Epithelial cell of proximal tubule (primary cell): ENCODE results near the gene BTAF1. TPM values are rescaled to one million over a fixed set of nuclear protein-coding genes. Genes with fewer than 3 reads are reported as not detected.

Experiments used
- DNase-seq: peaks from one replicate; pipeline ENCODE4 v3.0.0-alpha.2; 2011; ENCODE audit warnings: low read depth
- H3K4me3 ChIP-seq: 2 replicates; pipeline ENCODE4 v1.5.1; 2011; ENCODE audit warnings: low read depth, mild to moderate bottlenecking, low read length
- total RNA-seq: library from RNA; depleted of rRNA; stranded (reverse); fragments of >200 nt; gene quantifications from 2 replicates; pipeline ENCODE4 v1.2.3, GENCODE V29; 2015
- TF ChIP-seq, protein P1 (sequence below): conservative IDR thresholded peaks from 2 replicates; pipeline ENCODE4 v1.5.1; 2012; ENCODE audit warnings: low read depth, mild to moderate bottlenecking, low read length

Gene BTAF1
- total RNA-seq, 1 donor from 2014 or later = 35.2 TPM

GRCh38 chr10:91977491-91977890 is 53.9 kb downstream of the BTAF1 start:
- TF ChIP-seq, protein P1, sequence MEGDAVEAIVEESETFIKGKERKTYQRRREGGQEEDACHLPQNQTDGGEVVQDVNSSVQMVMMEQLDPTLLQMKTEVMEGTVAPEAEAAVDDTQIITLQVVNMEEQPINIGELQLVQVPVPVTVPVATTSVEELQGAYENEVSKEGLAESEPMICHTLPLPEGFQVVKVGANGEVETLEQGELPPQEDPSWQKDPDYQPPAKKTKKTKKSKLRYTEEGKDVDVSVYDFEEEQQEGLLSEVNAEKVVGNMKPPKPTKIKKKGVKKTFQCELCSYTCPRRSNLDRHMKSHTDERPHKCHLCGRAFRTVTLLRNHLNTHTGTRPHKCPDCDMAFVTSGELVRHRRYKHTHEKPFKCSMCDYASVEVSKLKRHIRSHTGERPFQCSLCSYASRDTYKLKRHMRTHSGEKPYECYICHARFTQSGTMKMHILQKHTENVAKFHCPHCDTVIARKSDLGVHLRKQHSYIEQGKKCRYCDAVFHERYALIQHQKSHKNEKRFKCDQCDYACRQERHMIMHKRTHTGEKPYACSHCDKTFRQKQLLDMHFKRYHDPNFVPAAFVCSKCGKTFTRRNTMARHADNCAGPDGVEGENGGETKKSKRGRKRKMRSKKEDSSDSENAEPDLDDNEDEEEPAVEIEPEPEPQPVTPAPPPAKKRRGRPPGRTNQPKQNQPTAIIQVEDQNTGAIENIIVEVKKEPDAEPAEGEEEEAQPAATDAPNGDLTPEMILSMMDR = no peak
- no peak for DNase-seq
- no peak overlapping the region for H3K4me3 ChIP-seq

DNA sequence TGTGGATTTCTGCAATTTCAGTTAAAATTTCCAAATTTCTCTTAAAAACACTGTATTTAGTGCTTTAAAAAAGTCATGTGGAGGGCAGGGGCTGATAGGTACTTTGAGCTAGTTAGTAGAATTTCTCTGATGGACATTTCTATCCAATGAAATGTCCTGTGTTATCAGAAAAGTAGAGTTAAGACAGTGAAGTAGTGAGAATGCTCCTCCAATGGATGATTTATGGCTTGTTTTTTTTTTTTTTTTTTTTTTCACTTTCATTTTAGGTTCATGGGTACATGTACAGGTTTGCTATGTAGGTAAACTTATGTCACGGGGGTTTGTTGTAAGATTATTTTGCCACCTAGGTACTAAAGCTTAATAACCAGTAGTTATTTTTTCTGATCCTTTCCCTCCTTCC is 55.0 kb downstream of the BTAF1 start:
- H3K4me3 ChIP-seq = no peak overlapping the region
- no peak for DNase-seq
- TF ChIP-seq, protein P1 = no peak

- no peak for DNase-seq
- TF ChIP-seq, protein P1 = no peak
- H3K4me3 ChIP-seq = no peak overlapping the region
Observed at GRCh38 chr10:91980319-91980718, 56.7 kb downstream of the BTAF1 start.

DNA sequence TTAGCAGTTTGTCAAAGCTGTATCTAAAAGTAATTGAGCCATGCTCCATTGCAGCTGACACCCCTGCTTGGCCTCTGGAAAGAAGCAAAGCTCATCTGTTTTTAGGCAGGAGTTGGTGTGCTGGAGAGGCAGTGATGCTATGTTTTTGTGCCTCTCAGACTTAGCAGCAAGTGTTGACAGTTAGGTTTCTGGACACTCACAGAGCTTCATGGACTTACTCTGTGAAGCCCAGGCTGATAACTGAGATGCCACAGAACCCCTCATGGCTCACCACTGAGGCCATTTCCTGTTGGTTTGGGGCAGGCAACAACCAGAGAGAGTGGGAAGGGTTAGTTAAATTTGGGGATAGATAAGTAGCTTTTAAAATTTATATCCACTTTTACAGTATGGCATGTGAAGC is 59.8 kb downstream of the BTAF1 start:
- DNase-seq = no peak
- H3K4me3 ChIP-seq = no peak overlapping the region
- TF ChIP-seq, protein P1 = no peak

DNA sequence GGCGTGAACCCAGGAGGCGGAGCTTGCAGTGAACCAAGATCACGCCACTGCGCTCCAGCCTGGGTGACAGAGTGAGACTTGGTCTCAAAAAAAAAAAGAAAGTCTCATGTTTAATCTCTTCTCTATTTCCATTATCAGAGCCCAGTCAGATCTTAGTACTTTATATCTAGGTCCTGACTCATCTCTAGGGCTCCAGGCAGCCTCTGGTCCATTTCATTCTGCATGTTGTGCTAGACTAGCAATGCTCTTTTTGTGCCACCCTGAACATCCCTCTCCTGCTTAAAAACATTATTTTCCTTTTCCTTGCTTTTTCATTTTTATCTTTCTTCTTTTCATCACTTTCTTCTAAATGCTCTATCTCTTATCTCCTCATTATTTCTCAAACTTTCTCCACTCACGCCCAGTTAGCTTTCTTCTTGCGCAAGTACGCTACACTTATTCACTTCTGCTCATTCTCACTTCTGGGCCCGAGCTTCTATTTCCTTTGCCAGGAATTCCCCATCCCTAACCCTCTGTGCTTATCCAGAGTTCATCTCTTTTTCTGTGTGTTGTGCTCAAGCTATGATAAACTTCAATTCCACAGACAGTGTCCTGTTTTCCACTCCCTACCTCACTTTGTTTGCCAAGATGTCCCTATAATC is 63.9 kb downstream of the BTAF1 start:
- TF ChIP-seq, protein P1 = no peak
- no peak overlapping the region for H3K4me3 ChIP-seq
- no peak for DNase-seq

DNA sequence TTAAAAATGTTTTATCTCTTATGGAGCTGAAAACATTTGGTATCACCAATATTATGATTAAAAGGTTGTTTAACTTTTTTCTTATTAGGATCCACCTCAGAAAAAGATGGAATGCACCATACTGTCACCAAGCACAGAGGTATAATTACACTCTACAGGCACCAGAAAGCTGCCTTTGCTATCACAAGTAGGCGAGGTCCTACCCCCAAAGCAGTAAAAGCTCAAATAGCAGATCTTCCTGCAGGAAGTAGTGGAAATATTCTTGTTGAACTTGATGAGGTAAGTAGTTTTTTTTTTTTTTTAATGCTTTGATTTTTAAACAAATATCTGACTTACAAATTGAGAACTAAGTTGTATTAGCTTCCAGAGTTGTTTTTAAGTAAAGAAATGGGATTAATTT is 68.5 kb downstream of the BTAF1 start:
- DNase-seq = no peak
- TF ChIP-seq, protein P1 = no peak
- no peak overlapping the region for H3K4me3 ChIP-seq

DNA sequence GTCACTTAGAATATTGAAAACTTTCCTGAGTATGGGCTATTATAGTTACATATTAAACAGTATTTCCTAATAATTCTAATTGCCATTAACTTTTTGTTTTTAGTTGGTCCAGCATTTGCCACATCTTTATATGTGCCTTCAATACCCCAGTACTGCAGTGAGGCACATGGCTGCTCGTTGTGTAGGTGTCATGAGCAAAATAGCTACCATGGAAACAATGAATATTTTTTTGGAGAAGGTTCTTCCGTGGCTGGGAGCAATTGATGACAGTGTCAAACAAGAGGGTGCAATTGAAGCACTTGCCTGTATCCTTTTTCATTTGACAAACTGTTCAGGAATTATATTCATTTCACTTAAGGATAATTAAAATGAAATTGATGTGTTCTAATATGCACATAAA is 72.7 kb downstream of the BTAF1 start:
- no peak overlapping the region for H3K4me3 ChIP-seq
- no peak for DNase-seq

More for the DNA sequence above, 72.7 kb downstream of the BTAF1 start:
- TF ChIP-seq, protein P1 = no peak
